Loucy (cell line): ENCODE results near the gene TNNT2.

Experiments used
- H2AFZ ChIP-seq: fragments of 200-600 bp; sonication (generic); 2 replicates; pipeline ENCODE4 v1.6.0; 2016; ENCODE audit warnings: antibody characterized with exemption, mild to moderate bottlenecking, low read length, moderate library complexity
- H3F3A ChIP-seq: fragments of 200-600 bp; 2 replicates; pipeline ENCODE4 v1.6.0; 2016; ENCODE audit warnings: antibody characterized with exemption, low read depth, mild to moderate bottlenecking
- H3K27me3 ChIP-seq: fragments of 200-600 bp; sonication (generic); 2 replicates; pipeline ENCODE4 v1.6.1; 2014; ENCODE audit warnings: low read length, mild to moderate bottlenecking; ENCODE audit not compliant: insufficient read depth, poor library complexity, severe bottlenecking
- H3K36me3 ChIP-seq: fragments of 200-600 bp; sonication (generic); 2 replicates; pipeline ENCODE4 v1.6.1; 2016; ENCODE audit warnings: low read length; ENCODE audit not compliant: insufficient read depth
- H3K4me1 ChIP-seq: fragments of 200-600 bp; sonication (generic); 2 replicates; pipeline ENCODE4 v1.5.1; 2014; ENCODE audit warnings: low read length, mild to moderate bottlenecking; ENCODE audit not compliant: insufficient read depth, poor library complexity, severe bottlenecking
- H3K4me2 ChIP-seq: fragments of 200-600 bp; sonication (generic); 2 replicates; pipeline ENCODE4 v1.6.0; 2014; ENCODE audit warnings: antibody characterized with exemption, low read length, low read depth, mild to moderate bottlenecking; ENCODE audit not compliant: poor library complexity, severe bottlenecking
- H3K4me3 ChIP-seq: fragments of 200-600 bp; sonication (generic); 2 replicates; pipeline ENCODE4 v1.5.1; 2014; ENCODE audit warnings: low read length, mild to moderate bottlenecking, mixed read lengths; ENCODE audit not compliant: poor library complexity, severe bottlenecking
- H3K79me2 ChIP-seq: fragments of 200-600 bp; sonication (generic); 2 replicates; pipeline ENCODE4 v1.6.1; 2014; ENCODE audit warnings: low read length; ENCODE audit not compliant: insufficient read depth
- H3K9ac ChIP-seq: fragments of 200-600 bp; sonication (generic); 2 replicates; pipeline ENCODE4 v1.6.0; 2014; ENCODE audit warnings: mild to moderate bottlenecking, low read depth, low read length, moderate library complexity; ENCODE audit not compliant: poor library complexity, severe bottlenecking
- H3K9me2 ChIP-seq: fragments of 200-600 bp; sonication (generic); replicated peaks from 2 replicates; pipeline ENCODE4 v1.6.1; 2016; ENCODE audit warnings: low read depth, low read length, mixed read lengths
- H3K9me3 ChIP-seq: fragments of 200-600 bp; sonication (generic); 2 replicates; pipeline ENCODE4 v1.6.1; 2014; ENCODE audit warnings: mild to moderate bottlenecking, antibody characterized with exemption, low read length, low read depth; ENCODE audit not compliant: insufficient read depth
- H4K20me1 ChIP-seq: fragments of 200-600 bp; sonication (generic); 2 replicates; pipeline ENCODE4 v1.6.0; 2014; ENCODE audit warnings: antibody characterized with exemption, low read length, mild to moderate bottlenecking; ENCODE audit not compliant: insufficient read depth, poor library complexity, severe bottlenecking
- EZH2phosphoT487 ChIP-seq: fragments of 200-600 bp; IDR thresholded peaks from 2 replicates; pipeline ENCODE4 v1.6.1; 2018; ENCODE audit warnings: antibody characterized with exemption, mild to moderate bottlenecking, moderate library complexity, borderline replicate concordance
- TF ChIP-seq, protein P1 (sequence below): fragments of 200-600 bp; sonication (generic); conservative IDR thresholded peaks from 2 replicates; pipeline ENCODE4 v1.5.1; 2014; ENCODE audit warnings: mild to moderate bottlenecking, antibody characterized with exemption, low read length

The TNNT2 gene

DNA sequence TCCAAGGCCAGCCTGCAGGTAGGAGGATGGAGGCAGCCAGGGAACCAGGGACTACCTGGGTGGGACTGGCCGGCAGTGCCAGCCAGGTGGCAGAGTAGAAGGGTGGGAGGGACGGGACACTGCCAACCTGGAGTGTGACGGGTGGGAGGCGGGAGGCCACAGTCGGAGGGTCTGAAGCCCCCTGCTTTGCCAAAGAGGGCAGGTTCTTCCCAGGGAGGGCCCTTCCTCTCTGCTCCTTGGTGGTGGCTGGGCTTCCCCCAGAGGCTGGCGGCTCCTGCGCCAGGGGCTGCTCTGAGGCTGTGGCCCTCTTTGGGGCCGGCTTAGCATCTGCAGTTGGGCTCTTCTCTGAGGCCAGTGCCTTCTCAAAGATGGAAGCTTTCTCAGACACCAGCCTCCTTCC is 8.7 kb upstream of the TNNT2 start:
- no peaks in the 10 kb centered on the region for H3K36me3 ChIP-seq
- H3K79me2 ChIP-seq: no peaks in the 10 kb centered on the region
- H3K4me3 ChIP-seq: no peak overlapping the region
- no peaks in the 10 kb centered on the region for H4K20me1 ChIP-seq
- H3K27me3 ChIP-seq: no peaks in the 10 kb centered on the region
- no peak overlapping the region for H3K9ac ChIP-seq
- H3K9me3 ChIP-seq: no peaks in the 10 kb centered on the region
- no peak for TF ChIP-seq EZH2phosphoT487
- TF ChIP-seq, protein P1, sequence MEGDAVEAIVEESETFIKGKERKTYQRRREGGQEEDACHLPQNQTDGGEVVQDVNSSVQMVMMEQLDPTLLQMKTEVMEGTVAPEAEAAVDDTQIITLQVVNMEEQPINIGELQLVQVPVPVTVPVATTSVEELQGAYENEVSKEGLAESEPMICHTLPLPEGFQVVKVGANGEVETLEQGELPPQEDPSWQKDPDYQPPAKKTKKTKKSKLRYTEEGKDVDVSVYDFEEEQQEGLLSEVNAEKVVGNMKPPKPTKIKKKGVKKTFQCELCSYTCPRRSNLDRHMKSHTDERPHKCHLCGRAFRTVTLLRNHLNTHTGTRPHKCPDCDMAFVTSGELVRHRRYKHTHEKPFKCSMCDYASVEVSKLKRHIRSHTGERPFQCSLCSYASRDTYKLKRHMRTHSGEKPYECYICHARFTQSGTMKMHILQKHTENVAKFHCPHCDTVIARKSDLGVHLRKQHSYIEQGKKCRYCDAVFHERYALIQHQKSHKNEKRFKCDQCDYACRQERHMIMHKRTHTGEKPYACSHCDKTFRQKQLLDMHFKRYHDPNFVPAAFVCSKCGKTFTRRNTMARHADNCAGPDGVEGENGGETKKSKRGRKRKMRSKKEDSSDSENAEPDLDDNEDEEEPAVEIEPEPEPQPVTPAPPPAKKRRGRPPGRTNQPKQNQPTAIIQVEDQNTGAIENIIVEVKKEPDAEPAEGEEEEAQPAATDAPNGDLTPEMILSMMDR: no peak
- H3F3A ChIP-seq: no peaks in the 10 kb centered on the region
- no peaks in the 10 kb centered on the region for H3K4me1 ChIP-seq
- no peak overlapping the region for H2AFZ ChIP-seq
- H3K4me2 ChIP-seq: no peak overlapping the region
- no peaks in the 10 kb centered on the region for H3K9me2 ChIP-seq

DNA sequence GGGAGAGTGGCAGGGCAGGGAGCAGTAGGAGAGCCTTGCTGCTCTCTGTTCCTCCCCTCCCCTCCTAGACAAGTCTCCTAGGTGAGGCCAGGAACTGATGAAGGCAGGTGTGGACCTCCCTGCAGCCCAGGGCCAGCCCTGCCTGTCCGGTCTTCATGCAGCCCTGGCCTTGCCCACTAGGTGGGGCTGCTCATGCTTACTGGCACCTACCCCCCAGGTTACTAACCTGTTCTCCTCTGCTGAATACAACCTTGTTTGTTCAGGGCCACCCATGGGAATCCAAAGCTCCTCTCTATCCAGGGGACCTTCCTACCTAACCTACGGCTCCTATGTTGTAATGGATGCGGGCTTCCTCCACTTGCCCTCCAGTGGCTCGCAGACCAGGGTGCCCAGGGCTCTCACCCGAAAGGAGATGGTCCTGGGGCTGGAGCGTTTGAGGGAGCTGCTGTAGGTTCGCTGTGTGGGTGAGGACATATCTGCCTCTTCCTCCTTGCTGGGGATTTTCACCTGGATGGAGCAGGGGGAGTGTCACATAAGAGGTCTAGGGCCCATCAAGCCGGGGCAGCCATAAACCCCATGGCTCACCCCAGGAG is 7.9 kb upstream of the TNNT2 start:
- H4K20me1 ChIP-seq: no peaks in the 10 kb centered on the region
- no peaks in the 10 kb centered on the region for H3F3A ChIP-seq
- H2AFZ ChIP-seq: no peak overlapping the region
- H3K27me3 ChIP-seq: no peaks in the 10 kb centered on the region
- H3K4me3 ChIP-seq: no peak overlapping the region
- TF ChIP-seq EZH2phosphoT487: no peak
- TF ChIP-seq, protein P1: peak; percentile 84
- H3K36me3 ChIP-seq: no peaks in the 10 kb centered on the region
- no peaks in the 10 kb centered on the region for H3K9me3 ChIP-seq
- H3K79me2 ChIP-seq: no peaks in the 10 kb centered on the region
- H3K4me2 ChIP-seq: no peak overlapping the region
- H3K9ac ChIP-seq: no peak overlapping the region
- no peaks in the 10 kb centered on the region for H3K9me2 ChIP-seq
- no peaks in the 10 kb centered on the region for H3K4me1 ChIP-seq

DNA sequence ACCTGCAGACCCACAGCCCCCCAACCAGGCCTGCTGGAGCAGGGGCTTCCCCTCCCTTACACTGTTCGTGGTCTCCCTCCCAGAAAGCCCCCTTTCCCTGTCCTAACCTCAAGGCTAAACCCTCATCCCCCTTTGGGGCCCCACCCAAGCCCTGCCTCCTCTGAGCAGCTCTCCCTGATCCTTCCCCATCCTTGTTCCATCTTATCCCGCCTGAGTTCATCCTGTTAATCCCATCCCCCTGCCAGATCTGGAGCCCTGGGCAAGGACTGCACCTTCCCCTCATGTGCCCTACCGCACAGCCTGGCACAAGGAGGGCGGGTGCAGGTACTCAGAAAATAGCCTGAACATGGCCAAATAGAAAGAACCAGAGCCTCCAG is 6.9 kb upstream of the TNNT2 start:
- TF ChIP-seq, protein P1: no peak
- TF ChIP-seq EZH2phosphoT487: no peak
- H3K4me3 ChIP-seq: no peak overlapping the region
- no peak overlapping the region for H2AFZ ChIP-seq
- H3K4me2 ChIP-seq: no peak overlapping the region
- no peaks in the 10 kb centered on the region for H3K27me3 ChIP-seq
- H4K20me1 ChIP-seq: no peaks in the 10 kb centered on the region
- no peaks in the 10 kb centered on the region for H3K4me1 ChIP-seq
- no peaks in the 10 kb centered on the region for H3K79me2 ChIP-seq
- H3F3A ChIP-seq: no peaks in the 10 kb centered on the region
- H3K36me3 ChIP-seq: no peaks in the 10 kb centered on the region
- H3K9me3 ChIP-seq: no peaks in the 10 kb centered on the region
- no peak overlapping the region for H3K9ac ChIP-seq
- H3K9me2 ChIP-seq: no peaks in the 10 kb centered on the region
